Body of pancreas (tissue), 4 donors: ENCODE results near the gene SIM1.

ENCODE experiments used
- POLR2A ChIP-seq, 3 donors: fragments of 450-650 bp; IDR thresholded peaks; one replicate each; pipeline ENCODE4 v1.6.1; 2016; ENCODE audit warnings: antibody characterized with exemption in 3 of 3, mild to moderate bottlenecking in 2 of 3
- TF ChIP-seq, protein P1 (sequence below), 7 experiments: fragments of 450-650 bp in 4 of 7; fragments of 200-600 bp in 3 of 7; sonication (generic) in 3 of 7; IDR thresholded peaks; one replicate each; pipeline ENCODE4 v1.5.1; 2016 to 2019; ENCODE audit warnings: antibody characterized with exemption in 7 of 7

DNA sequence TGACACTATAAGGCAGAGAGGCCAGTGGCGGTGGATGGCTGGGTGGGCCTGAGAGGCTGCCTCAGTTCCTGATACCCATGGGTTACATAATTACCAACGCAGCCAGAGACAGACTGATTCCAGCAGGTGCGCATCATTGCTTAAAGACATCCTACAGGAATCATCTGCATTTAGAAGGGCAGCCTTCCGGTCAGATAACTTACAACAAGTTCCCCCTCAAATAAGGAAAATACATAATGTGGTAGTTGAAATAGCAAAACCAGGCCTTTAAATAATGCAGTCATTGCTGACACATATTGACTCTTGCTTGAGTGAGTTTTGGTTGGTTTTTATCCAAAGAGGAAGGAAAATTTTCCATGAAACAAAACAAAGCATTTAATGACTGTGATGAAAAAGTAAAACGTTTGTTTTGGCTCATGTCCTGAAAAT, 81.9 kb downstream of the SIM1 start:
- TF ChIP-seq, protein P1, sequence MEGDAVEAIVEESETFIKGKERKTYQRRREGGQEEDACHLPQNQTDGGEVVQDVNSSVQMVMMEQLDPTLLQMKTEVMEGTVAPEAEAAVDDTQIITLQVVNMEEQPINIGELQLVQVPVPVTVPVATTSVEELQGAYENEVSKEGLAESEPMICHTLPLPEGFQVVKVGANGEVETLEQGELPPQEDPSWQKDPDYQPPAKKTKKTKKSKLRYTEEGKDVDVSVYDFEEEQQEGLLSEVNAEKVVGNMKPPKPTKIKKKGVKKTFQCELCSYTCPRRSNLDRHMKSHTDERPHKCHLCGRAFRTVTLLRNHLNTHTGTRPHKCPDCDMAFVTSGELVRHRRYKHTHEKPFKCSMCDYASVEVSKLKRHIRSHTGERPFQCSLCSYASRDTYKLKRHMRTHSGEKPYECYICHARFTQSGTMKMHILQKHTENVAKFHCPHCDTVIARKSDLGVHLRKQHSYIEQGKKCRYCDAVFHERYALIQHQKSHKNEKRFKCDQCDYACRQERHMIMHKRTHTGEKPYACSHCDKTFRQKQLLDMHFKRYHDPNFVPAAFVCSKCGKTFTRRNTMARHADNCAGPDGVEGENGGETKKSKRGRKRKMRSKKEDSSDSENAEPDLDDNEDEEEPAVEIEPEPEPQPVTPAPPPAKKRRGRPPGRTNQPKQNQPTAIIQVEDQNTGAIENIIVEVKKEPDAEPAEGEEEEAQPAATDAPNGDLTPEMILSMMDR (IDR thresholded peaks at IDR 0.05), result no peak
- no peak for TF ChIP-seq POLR2A (IDR thresholded peaks at IDR 0.05)
